Measurements from ENCODE around the gene NISCH.

NISCH gene

GRCh38 chr3:52514576-52514975, 59.2 kb downstream of the NISCH start:
- no peaks in the 10 kb centered on the region for H3K36me3 ChIP-seq (ENCODE audit: insufficient read depth, low read length)
- no peaks in the 10 kb centered on the region for H3K4me1 ChIP-seq (ENCODE audit: insufficient read depth, low read length)
- peaks cover 8% of the 10 kb centered on the region for H3K27me3 ChIP-seq (ENCODE audit: insufficient read depth, low read length)
- no peak overlapping the region for H3K4me3 ChIP-seq (ENCODE audit: low read length)
- 89% methylated on average over 10 of the region's 11 CpGs for WGBS
- no peak overlapping the region for H3K27ac ChIP-seq (ENCODE audit: low read depth, low read length)
- H3K9me3 ChIP-seq (ENCODE audit: insufficient read depth, low read depth, low read length), result no peaks in the 10 kb centered on the region
- no peak overlapping the region; the same call in 1 of the 2 replicates for H3K9ac ChIP-seq (ENCODE audit: low read depth, low read length)

- peaks cover 8% of the 10 kb centered on the region for H3K27me3 ChIP-seq (ENCODE audit: insufficient read depth, low read length)
- H3K27ac ChIP-seq (ENCODE audit: low read depth, low read length), result no peak overlapping the region
- no peaks in the 10 kb centered on the region for H3K9me3 ChIP-seq (ENCODE audit: insufficient read depth, low read depth, low read length)
- 79% methylated on average over 6 of the region's 6 CpGs for WGBS
- no peaks in the 10 kb centered on the region for H3K36me3 ChIP-seq (ENCODE audit: insufficient read depth, low read length)
- no peak overlapping the region for H3K4me3 ChIP-seq (ENCODE audit: low read length)
- H3K9ac ChIP-seq (ENCODE audit: low read depth, low read length), result no peak overlapping the region
- H3K4me1 ChIP-seq (ENCODE audit: insufficient read depth, low read length), result no peaks in the 10 kb centered on the region
Measured at GRCh38 chr3:52515192-52515591, 59.8 kb downstream of the NISCH start.

GRCh38 chr3:52516509-52517195, 61.2 kb downstream of the NISCH start:
- Histone ChIP-seq H3K4me3 (ENCODE audit: low read length) (no peak overlapping the region), H3K36me3 (ENCODE audit: insufficient read depth, low read length) (no peaks in the 10 kb centered on the region), H3K4me1 (ENCODE audit: insufficient read depth, low read length) (no peaks in the 10 kb centered on the region), H3K9ac (ENCODE audit: low read depth, low read length) (no peak overlapping the region), H3K9me3 (ENCODE audit: insufficient read depth, low read depth, low read length) (no peaks in the 10 kb centered on the region), H3K27ac (ENCODE audit: low read depth, low read length) (no peak overlapping the region), H3K27me3 (ENCODE audit: insufficient read depth, low read length) (peaks cover 8% of the 10 kb centered on the region)
- 93% methylated on average over 19 of the region's 19 CpGs for WGBS

- Histone ChIP-seq H3K9me3 (ENCODE audit: insufficient read depth, low read depth, low read length) (no peaks in the 10 kb centered on the region), H3K27me3 (ENCODE audit: insufficient read depth, low read length) (peaks cover 8% of the 10 kb centered on the region), H3K36me3 (ENCODE audit: insufficient read depth, low read length) (no peaks in the 10 kb centered on the region), H3K27ac (ENCODE audit: low read depth, low read length) (no peak overlapping the region), H3K4me1 (ENCODE audit: insufficient read depth, low read length) (no peaks in the 10 kb centered on the region), H3K4me3 (ENCODE audit: low read length) (peak overlapping the region; percentile 52), H3K9ac (ENCODE audit: low read depth, low read length) (no peak overlapping the region; the same call in 1 of the 2 replicates)
- 87% methylated on average over 25 of the region's 25 CpGs for WGBS
Measured at GRCh38 chr3:52517796-52518722, 62.7 kb downstream of the NISCH start.

GRCh38 chr3:52518723-52519444, 63.5 kb downstream of the NISCH start:
- H3K4me1 ChIP-seq (ENCODE audit: insufficient read depth, low read length), result no peaks in the 10 kb centered on the region
- no peak overlapping the region for H3K27ac ChIP-seq (ENCODE audit: low read depth, low read length)
- peak overlapping the region; percentile 52 for H3K4me3 ChIP-seq (ENCODE audit: low read length)
- no peaks in the 10 kb centered on the region for H3K9me3 ChIP-seq (ENCODE audit: insufficient read depth, low read depth, low read length)
- peaks cover 4% of the 10 kb centered on the region for H3K36me3 ChIP-seq (ENCODE audit: insufficient read depth, low read length)
- H3K9ac ChIP-seq (ENCODE audit: low read depth, low read length), result no peak overlapping the region; the same call in 1 of the 2 replicates
- peaks cover 8% of the 10 kb centered on the region for H3K27me3 ChIP-seq (ENCODE audit: insufficient read depth, low read length)
- 47% methylated on average over 49 of the region's 50 CpGs for WGBS

GRCh38 chr3:52519445-52520140, 64.2 kb downstream of the NISCH start:
- Histone ChIP-seq H3K9me3 (ENCODE audit: insufficient read depth, low read depth, low read length) (no peaks in the 10 kb centered on the region), H3K36me3 (ENCODE audit: insufficient read depth, low read length) (peaks cover 11% of the 10 kb centered on the region), H3K4me1 (ENCODE audit: insufficient read depth, low read length) (no peaks in the 10 kb centered on the region), H3K27me3 (ENCODE audit: insufficient read depth, low read length) (peaks cover 8% of the 10 kb centered on the region), H3K27ac (ENCODE audit: low read depth, low read length) (no peak overlapping the region), H3K9ac (ENCODE audit: low read depth, low read length) (no peak overlapping the region), H3K4me3 (ENCODE audit: low read length) (peak overlapping the region; percentile 52; the same call in 1 of the 2 replicates)
- WGBS, result 89% methylated on average over 22 of the region's 22 CpGs

GRCh38 chr3:52520141-52520667, 64.8 kb downstream of the NISCH start:
- WGBS, result 95% methylated on average over 14 of the region's 14 CpGs
- Histone ChIP-seq H3K4me1 (ENCODE audit: insufficient read depth, low read length) (no peaks in the 10 kb centered on the region), H3K4me3 (ENCODE audit: low read length) (no peak overlapping the region), H3K27me3 (ENCODE audit: insufficient read depth, low read length) (peaks cover 8% of the 10 kb centered on the region), H3K9me3 (ENCODE audit: insufficient read depth, low read depth, low read length) (no peaks in the 10 kb centered on the region), H3K36me3 (ENCODE audit: insufficient read depth, low read length) (peaks cover 16% of the 10 kb centered on the region), H3K9ac (ENCODE audit: low read depth, low read length) (no peak overlapping the region), H3K27ac (ENCODE audit: low read depth, low read length) (no peak overlapping the region)

GRCh38 chr3:52520716-52521487, 65.5 kb downstream of the NISCH start:
- 92% methylated on average over 20 of the region's 20 CpGs for WGBS
- H3K4me1 ChIP-seq (ENCODE audit: insufficient read depth, low read length), result no peaks in the 10 kb centered on the region
- H3K9ac ChIP-seq (ENCODE audit: low read depth, low read length), result no peak overlapping the region
- H3K27ac ChIP-seq (ENCODE audit: low read depth, low read length), result no peak overlapping the region
- H3K9me3 ChIP-seq (ENCODE audit: insufficient read depth, low read depth, low read length), result no peaks in the 10 kb centered on the region
- peaks cover 23% of the 10 kb centered on the region for H3K36me3 ChIP-seq (ENCODE audit: insufficient read depth, low read length)
- no peak overlapping the region for H3K4me3 ChIP-seq (ENCODE audit: low read length)
- peaks cover 8% of the 10 kb centered on the region for H3K27me3 ChIP-seq (ENCODE audit: insufficient read depth, low read length)

- peaks cover 28% of the 10 kb centered on the region for H3K36me3 ChIP-seq (ENCODE audit: insufficient read depth, low read length)
- no peak overlapping the region for H3K4me3 ChIP-seq (ENCODE audit: low read length)
- no peaks in the 10 kb centered on the region for H3K4me1 ChIP-seq (ENCODE audit: insufficient read depth, low read length)
- H3K27me3 ChIP-seq (ENCODE audit: insufficient read depth, low read length), result peaks cover 8% of the 10 kb centered on the region
- no peak overlapping the region for H3K9ac ChIP-seq (ENCODE audit: low read depth, low read length)
- WGBS, result 93% methylated on average over 8 of the region's 8 CpGs
- H3K27ac ChIP-seq (ENCODE audit: low read depth, low read length), result no peak overlapping the region
- no peaks in the 10 kb centered on the region for H3K9me3 ChIP-seq (ENCODE audit: insufficient read depth, low read depth, low read length)
Measured at GRCh38 chr3:52521488-52521824, 66.1 kb downstream of the NISCH start.
